HG03095 (cell line): ENCODE measurements around the gene KXD1.
"Not testable (repeated sequence)": the region's sequence is repeated elsewhere in the genome, so short reads cannot be mapped to it uniquely, and the experiment has no call there.

Experiments used
- ATAC-seq: cut with Tn5 transposase; IDR thresholded peaks from one replicate; pipeline ENCODE4 v1.9.1; 2021; ENCODE audit warnings: moderate library complexity; ENCODE audit not compliant: unreplicated experiment

Gene KXD1

DNA sequence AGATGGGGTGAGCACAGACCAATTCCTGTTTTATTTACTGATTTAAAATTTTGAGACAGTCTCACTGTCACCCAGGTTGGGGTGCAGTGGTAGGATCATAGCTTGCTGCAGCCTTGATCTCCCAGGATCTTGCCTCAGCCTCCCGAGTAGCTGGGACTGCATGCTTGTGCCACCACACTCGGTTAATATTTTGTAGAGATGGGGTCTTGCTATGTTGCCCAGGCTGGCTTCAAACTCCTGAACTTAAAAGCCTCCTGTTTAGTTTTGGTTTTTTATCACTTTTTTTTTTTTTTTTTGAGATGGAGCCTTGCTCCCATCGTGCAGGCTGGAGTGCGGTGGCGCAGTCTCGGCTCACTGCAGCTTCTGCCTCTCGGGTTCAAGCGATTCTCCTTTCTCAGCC, 18.7 kb downstream of the KXD1 start:
- ATAC-seq: no peak

GRCh38 chr19:18577365-18577914, 19.8 kb downstream of the KXD1 start:
- no peak for ATAC-seq

DNA sequence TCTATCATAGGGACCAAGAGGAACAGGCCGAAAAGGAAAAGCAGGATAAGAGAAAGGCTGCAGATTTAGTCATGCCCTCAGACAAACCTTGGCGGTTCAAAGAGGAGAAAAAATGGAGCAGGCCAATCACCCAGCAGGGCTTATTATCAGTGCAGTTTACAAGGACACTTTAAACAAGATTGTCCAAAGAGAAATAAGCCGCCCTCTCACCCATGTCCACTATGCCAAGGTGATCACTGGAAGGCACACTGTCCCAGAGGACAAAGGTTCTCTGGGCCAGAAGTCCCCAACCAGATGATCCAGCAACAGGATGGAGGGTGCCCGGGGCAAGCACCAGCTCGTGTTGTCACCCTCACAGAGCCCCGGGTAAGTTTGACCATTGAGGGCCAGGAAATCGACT, 22.6 kb downstream of the KXD1 start:
- no peak for ATAC-seq

- ATAC-seq: no peak
These were observed 28.6 kb downstream of the KXD1 start for GRCh38 chr19:18586306-18586705.

DNA sequence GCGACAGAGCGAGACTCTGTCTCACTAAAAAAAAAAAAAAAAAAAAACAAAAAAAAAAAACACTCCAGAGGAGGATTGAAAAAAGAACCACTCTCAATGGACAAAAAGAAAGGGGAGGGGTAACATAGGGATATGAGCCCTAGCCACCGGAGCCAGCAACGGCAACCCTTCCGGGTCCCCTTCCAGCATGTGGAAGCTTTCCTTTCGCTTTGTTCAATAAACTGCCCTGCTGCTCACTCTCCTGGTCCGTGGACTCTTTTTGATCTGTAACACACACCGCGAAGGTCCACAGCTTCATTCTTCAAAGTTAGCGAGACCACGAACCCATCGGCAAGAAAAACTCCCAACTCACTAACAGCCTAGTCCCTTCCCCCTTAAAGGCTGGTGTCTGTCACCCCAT, 29.9 kb downstream of the KXD1 start:
- ATAC-seq: no peak

DNA sequence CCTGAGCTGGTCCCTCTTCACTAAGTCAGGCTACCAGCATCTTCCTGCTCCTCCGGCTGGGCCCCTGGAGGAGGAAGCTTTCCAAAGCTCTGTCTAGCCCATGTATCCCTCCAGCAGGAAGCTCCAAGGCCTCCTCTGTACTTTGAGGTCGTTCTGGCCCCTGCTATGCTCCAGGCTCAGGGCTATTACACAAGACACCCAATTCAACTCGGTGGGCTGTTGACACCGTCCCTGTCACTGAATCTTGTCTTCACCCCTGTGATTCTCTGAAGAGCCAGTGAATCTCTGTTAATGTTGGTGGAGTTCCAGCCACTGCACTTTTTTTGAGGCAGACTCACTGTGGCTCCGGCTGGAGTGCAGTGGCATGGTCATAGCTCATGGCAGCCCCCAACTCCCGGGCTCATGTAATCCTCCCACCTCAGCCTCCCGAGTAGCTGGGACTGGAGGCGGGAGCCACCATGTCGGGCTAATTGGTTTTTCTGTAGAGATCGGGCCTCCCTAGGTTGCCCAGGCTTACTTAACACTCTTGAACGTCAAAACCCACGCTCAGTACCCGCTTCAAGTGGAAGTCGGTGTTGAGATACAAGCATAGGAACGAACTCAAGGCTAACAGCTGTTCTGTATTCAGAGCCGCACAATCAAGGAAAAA, 30.4 kb downstream of the KXD1 start:
- ATAC-seq: no peak

DNA sequence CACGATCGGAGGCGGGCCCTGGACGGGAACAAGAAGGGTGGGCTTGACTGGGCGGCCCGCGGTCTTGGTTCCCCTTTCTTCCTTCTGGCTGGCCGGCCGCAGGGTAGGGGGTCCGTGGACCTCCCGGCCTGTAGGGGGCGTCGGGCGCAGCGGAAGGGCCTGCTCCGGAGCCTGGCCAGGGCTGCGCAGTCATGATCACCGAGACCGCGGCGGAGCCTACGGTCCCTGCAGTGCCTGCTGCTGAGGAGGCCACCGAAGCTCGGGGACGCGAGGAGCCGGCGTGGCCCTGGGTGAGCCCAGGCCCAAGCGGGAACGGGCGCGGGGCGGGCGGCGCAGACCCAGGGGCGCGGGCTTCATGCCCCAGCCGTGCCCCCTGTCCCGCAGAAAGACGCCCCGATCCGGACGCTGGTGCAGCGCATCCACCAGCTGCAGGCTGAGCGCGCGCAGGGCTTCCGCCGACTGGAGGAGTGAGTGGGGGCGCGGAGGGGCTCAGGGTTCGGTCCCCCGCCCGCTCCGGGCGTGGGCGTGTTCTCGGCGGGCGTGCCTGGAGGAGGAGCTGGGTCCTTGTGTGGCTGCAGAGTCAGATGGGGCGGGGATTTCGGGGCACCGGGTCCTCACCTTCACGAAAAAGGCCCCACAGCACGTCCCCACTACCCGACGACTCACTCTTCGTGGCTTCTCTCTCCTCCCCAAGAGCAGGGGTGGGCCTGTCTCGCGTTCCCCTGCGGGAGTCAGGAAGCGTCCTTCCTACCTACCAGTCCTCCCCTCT, 31.1 kb downstream of the KXD1 start, which contains the start of gene REX1BD:
REX1BD (plus strand) TSS at position 188 of the 769 bp plus-strand sequence; CDS start at position 192, 4 bp downstream.
- peak; percentile 70 for ATAC-seq

DNA sequence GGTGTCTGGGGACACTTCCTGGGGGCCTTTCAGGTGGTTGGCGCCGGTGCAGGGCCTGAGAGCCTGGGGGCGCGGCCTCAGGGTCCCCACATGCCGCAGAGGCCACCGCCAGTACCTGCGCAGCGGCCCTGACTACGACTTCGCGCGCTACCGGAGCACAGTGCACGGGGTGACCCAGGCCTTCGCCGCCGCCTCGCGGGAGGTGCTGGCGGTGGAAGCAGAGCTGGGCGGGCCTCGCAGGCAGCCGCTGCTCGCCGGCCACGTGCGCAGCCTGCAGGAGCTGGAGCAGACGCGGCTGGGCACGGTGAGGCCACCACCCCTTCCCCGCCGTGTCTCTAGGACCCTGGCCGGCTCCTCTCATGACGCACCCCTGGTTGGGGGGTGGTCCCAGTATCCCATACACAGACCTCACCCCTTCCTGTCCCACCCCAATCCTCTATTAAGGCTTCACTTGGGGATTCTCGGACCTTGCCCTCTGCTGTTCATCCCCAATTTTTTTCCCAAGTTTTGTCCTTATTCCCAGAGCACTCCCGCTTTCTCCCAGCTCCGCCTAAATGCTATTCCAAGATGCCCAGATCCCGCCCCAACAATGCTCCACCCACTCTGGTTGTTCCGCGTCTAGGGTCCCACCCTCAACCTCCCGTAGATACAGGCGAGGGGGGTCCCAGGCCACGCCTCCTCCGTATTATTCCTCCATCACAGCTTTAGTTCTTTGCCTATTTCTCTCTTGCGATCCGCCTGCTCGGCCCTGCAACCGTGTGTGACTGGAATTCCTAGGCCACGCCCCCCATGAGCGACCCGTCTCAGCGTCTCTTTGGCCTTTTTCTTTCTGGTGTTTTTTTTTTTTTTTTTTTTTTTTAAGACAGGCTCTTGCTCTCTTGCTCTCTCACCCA, 32.0 kb downstream of the KXD1 start:
- peak; percentile 27 for ATAC-seq

DNA sequence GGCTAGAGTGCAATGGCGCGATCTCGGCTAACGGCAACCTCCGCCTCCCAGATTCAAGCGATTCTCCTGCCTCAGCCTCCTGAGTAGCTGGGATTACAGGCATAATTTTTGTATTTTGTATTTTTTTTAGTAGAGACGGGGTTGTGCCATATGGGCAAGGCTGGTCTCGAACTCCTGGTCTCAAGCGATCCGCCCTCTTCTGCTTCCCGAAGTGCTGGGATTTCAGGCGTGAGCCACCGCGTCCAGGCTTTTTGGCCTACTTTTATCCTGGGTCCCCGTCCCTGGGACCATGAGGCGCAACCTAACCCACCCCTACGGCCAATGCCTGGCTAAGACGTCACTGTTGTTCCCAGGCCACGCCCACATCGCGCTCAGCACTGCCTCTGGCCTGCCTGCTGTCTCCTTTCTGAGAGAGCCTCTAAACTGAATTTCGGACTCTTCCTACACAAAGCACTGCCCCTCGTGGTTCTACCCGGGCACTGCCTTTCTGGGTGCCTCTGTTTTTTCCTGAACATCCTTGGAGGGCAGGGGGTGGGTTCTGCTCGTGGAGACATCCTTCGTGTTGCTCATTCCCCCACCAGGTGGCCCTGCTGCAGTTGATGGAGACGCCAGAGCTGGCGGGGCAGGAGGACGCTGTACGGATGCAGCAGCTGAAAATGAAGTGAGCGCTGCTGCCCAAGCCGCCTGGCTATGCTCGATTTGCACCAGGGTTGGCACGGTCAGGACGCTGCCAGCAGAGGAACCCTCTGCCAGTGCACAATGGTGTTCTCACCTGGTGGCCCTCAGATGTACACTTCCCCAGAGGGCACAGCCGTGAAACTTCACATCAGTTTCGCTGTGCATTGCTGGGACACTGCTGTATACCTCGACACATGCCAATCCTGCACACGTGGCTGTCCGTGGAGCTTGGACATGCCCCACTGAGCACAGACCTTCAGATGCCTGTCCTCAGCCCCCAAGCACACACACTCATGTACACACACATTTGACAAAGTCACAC, 32.9 kb downstream of the KXD1 start:
- no peak for ATAC-seq

GRCh38 chr19:18591735-18592385, 34.2 kb downstream of the KXD1 start:
- ATAC-seq: no peak

GRCh38 chr19:18592732-18593131, 35.1 kb downstream of the KXD1 start:
- ATAC-seq: not testable (repeated sequence)

DNA sequence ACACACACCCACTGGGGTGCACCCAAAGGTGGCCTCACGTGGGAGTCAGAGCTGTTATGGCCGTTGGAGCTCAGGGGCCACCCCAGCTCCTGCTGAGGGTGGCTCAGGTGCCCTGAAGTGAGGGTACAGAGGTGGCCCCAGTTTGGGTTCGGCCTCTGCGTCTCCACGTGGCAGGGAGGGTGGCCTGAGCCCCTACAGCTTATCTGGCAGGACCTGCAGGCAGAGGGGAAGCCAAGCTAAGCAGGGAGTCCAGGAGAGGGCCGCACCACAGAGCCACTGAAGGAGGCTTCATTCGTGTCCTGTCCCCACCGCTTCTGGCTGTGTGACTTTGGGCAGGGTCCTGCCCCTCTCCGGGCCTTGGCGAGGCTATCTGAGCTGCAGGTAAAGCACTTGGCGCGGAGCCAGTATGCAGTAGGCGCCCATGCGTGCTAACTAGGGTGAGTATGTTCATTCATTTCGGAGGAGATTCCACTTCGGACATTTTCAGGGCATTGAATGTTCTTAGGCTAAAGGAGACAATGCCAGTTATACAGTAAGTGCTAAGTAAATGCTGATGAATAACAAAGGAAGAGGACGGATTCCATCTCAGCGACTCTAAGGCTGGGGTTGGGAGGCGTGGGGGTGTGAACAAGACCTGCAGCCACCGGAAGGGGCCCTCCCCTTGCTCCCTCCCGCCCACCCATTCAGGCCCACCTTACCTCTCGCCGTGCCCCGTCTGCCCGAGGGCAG, 35.9 kb downstream of the KXD1 start:
- no peak for ATAC-seq

- no peak for ATAC-seq
These were observed 36.6 kb downstream of the KXD1 start for GRCh38 chr19:18594096-18594823.

DNA sequence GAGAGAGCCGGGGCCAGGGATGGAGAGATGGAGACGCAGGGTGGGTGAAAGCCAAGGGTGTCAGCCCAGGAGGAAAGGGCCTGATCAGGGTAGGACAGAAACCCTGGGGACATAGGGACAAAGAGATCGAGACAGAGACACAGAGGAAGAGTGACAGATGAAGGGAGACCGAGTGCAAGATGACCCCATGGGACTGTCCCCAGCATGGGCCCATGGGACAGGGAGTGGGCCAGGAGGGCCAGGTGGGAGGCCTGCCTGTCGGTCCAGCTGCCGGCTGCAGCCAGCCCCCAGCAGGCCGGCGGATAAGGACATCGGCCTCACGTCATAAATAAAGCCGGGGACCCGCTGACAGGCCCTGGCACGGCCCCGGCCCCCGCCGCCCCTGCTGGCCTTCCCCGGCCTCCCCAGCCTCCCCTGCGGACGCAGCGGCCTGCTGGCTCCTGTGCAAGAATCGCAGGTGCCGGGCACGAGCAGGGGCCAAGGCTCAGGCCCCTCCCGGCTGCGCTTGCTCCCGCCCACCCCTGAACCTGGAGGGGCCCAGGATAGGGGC, 37.2 kb downstream of the KXD1 start:
- ATAC-seq: no peak

DNA sequence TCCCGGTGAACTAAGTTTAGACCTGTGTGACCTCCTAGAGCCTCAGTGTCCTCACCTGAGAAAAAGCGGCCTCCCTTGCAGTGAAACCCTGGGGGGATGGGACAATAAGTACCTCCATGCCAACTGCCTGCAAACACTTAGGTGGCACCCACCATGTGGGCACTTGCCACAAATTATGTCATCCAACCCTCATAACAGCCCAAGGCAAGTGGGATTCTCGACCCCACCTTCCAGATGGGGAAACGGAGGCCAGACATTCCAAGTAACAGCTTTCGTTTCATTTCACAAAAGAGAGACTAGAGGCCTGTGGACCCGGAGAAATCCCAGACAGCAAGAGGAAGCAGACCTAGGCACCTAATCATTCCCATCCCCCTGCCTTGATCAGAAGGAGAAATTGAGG, 37.8 kb downstream of the KXD1 start:
- ATAC-seq: no peak

- no peak for ATAC-seq
These were observed 39.1 kb downstream of the KXD1 start for GRCh38 chr19:18596752-18597157.

- no peak for ATAC-seq
These were observed 40.4 kb downstream of the KXD1 start for GRCh38 chr19:18597809-18598660.
